ENCODE data around the gene MAP2K5. TPM values are rescaled to one million over a fixed set of nuclear protein-coding genes. Genes with fewer than 3 reads are reported as not detected.

MAP2K5 gene
- total RNA-seq, 6 experiments from 2014 or later, result 5.0 to 11.6 (median 8.8) TPM

GRCh38 chr15:67786646-67787045 lies 244.1 kb downstream of the MAP2K5 start:
- no peak for DNase-seq
- intact Hi-C loops (cut with DNase I), result no loop called here
- Histone ChIP-seq H3K4me3 (no peak overlapping the region), H3K27me3 (no peaks in the 10 kb centered on the region), H3K27ac (no peak overlapping the region), H3K4me1 (no peaks in the 10 kb centered on the region), H3K36me3 (no peaks in the 10 kb centered on the region), H3K9me3 (no peaks in the 10 kb centered on the region)
- TF ChIP-seq POLR2A (IDR thresholded peaks at IDR 0.05) (no peak), CTCF (IDR thresholded peaks at IDR 0.05) (no peak)
- 87% methylated on average over 4 of the region's 4 CpGs for WGBS (ENCODE audit: insufficient coverage, low coverage, low lambda C conversion rate, missing lambda C conversion rate)
- no peak for ATAC-seq

- TF ChIP-seq CTCF (IDR thresholded peaks at IDR 0.05) (no peak), POLR2A (IDR thresholded peaks at IDR 0.05) (no peak)
- no peaks in the 10 kb centered on the region for H3K36me3 ChIP-seq
- no peak for ATAC-seq
- H3K4me1 ChIP-seq, result no peaks in the 10 kb centered on the region
- H3K9me3 ChIP-seq, result no peaks in the 10 kb centered on the region
- no peak for DNase-seq
- no peak overlapping the region for H3K4me3 ChIP-seq
- H3K27ac ChIP-seq, result no peak overlapping the region
- no peaks in the 10 kb centered on the region for H3K27me3 ChIP-seq
- intact Hi-C loops (cut with DNase I), result no loop called here
Observed at GRCh38 chr15:67788986-67789385, 246.5 kb downstream of the MAP2K5 start.

- Histone ChIP-seq H3K27me3 (no peaks in the 10 kb centered on the region), H3K27ac (no peak overlapping the region), H3K4me1 (no peaks in the 10 kb centered on the region), H3K9me3 (peaks cover 0 to 6% (median 0%) of the 10 kb centered on the region in 4 donors), H3K4me3 (no peak overlapping the region), H3K36me3 (no peaks in the 10 kb centered on the region)
- WGBS (ENCODE audit: insufficient coverage, low coverage, low lambda C conversion rate, missing lambda C conversion rate), result 90% methylated on average over 2 of the region's 3 CpGs
- DNase-seq (no peak), ATAC-seq (no peak)
- intact Hi-C loops (cut with DNase I), result no loop called here
- TF ChIP-seq POLR2A (IDR thresholded peaks at IDR 0.05) (no peak), CTCF (IDR thresholded peaks at IDR 0.05) (no peak)
Observed at GRCh38 chr15:67790610-67791319, 248.3 kb downstream of the MAP2K5 start.

GRCh38 chr15:67792250-67792942 lies 249.9 kb downstream of the MAP2K5 start:
- Histone ChIP-seq H3K4me1 (no peaks in the 10 kb centered on the region), H3K27me3 (no peaks in the 10 kb centered on the region), H3K36me3 (no peaks in the 10 kb centered on the region), H3K4me3 (no peak overlapping the region), H3K9me3 (peaks cover 0 to 6% (median 0%) of the 10 kb centered on the region in 4 donors), H3K27ac (no peak overlapping the region)
- TF ChIP-seq CTCF (IDR thresholded peaks at IDR 0.05), result no peak
- TF ChIP-seq POLR2A (IDR thresholded peaks at IDR 0.05), result no peak
- ATAC-seq (no peak), DNase-seq (no peak)
- intact Hi-C loops (cut with DNase I), result no loop called here
- 82% methylated on average over 8 of the region's 8 CpGs for WGBS (ENCODE audit: insufficient coverage, low coverage, low lambda C conversion rate, missing lambda C conversion rate)

Measured in right lobe of liver (tissue), 6 donors.